ENCODE results near the gene DIP2B.

DNA sequence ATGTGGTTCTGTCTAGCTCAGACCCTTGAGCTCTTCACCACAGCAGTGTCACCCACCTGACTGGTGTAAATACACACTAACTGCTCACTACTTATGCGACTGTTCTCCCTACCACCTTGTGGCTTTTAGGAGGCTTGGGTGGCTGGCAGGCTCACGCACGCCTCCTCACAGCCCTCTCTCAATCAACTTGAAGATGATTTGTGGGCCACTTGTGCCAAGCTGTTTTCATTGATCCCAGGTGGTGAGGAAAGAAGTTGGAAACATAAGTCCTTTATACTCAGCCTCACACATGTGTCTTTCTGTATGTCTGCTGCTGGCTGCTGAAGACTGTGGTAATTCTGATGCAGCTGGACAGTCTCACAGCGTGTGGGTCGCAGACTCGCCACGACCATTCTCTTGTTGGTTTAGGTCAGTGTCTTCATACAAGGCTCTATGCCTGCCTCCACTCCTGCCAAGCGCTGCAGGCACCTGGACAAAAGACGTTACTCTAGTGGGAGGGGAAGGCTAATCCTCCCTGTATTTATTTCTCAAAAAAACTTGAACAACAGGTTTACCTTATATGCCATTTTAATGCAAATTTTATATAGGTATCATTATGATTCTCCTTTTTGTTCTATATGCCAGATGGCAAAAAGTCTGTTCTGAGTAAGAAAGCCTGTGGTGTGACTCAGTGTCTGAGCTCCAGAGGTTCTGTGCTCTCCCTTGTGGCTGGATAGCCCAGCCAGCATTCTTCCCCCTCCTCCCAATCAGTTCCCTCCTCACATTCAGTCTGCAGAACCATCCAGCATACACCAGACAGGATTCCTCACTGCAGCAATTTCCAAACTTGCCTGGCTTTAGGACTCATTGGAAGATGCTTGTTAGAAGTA lies 115.6 kb downstream of the DIP2B start:
- TF ChIP-seq FOXM1 (IDR thresholded peaks at IDR 0.05; ENCODE audit: borderline replicate concordance) = no peak
- TF ChIP-seq FOXA1 (IDR thresholded peaks at IDR 0.05) = no peak
- no peak for TF ChIP-seq ELF4 (IDR thresholded peaks at IDR 0.05)

All from HEK293T (cell line).